Rectal smooth muscle tissue (tissue), 1 donor: ENCODE results near the gene TMEM184B.
A peak's percentile ranks its signal among the peaks of the same experiment; 100 is the strongest.

Experiments used
- H3K27ac ChIP-seq: one replicate; pipeline ENCODE4 v1.7.0; 2013; ENCODE audit warnings: low read depth, low read length, inconsistent platforms
- H3K27me3 ChIP-seq: one replicate; pipeline ENCODE4 v1.7.0; 2013; ENCODE audit warnings: low read length; ENCODE audit not compliant: control insufficient read depth, insufficient read depth
- H3K36me3 ChIP-seq: one replicate; pipeline ENCODE4 v1.7.0; 2013; ENCODE audit warnings: low read length; ENCODE audit not compliant: control insufficient read depth, insufficient read depth
- H3K4me1 ChIP-seq: one replicate; pipeline ENCODE4 v1.7.0; 2013; ENCODE audit warnings: low read length; ENCODE audit not compliant: control insufficient read depth, insufficient read depth
- H3K4me3 ChIP-seq: one replicate; pipeline ENCODE4 v1.7.0; 2013; ENCODE audit warnings: low read length
- H3K9ac ChIP-seq: one replicate; pipeline ENCODE4 v1.7.0; 2013; ENCODE audit warnings: low read length

The TMEM184B gene

GRCh38 chr22:38207898-38208432, 64.8 kb downstream of the TMEM184B start:
- H3K9ac ChIP-seq, result no peak overlapping the region
- no peak overlapping the region for H3K4me3 ChIP-seq
- H3K27me3 ChIP-seq, result no peaks in the 10 kb centered on the region
- H3K4me1 ChIP-seq, result peaks cover 20% of the 10 kb centered on the region
- no peak overlapping the region for H3K27ac ChIP-seq
- H3K36me3 ChIP-seq, result no peaks in the 10 kb centered on the region

GRCh38 chr22:38205261-38206128, 67.3 kb downstream of the TMEM184B start:
- Histone ChIP-seq H3K9ac (no peak overlapping the region), H3K27me3 (no peaks in the 10 kb centered on the region), H3K4me1 (peaks cover 20% of the 10 kb centered on the region), H3K27ac (peak overlapping the region; percentile 34), H3K4me3 (no peak overlapping the region), H3K36me3 (no peaks in the 10 kb centered on the region)

- H3K27me3 ChIP-seq, result no peaks in the 10 kb centered on the region
- no peak overlapping the region for H3K27ac ChIP-seq
- no peak overlapping the region for H3K9ac ChIP-seq
- H3K4me1 ChIP-seq, result peaks cover 20% of the 10 kb centered on the region
- H3K4me3 ChIP-seq, result no peak overlapping the region
- H3K36me3 ChIP-seq, result no peaks in the 10 kb centered on the region
These were observed 68.0 kb downstream of the TMEM184B start for GRCh38 chr22:38204784-38205183.

GRCh38 chr22:38203855-38204514, 68.8 kb downstream of the TMEM184B start:
- Histone ChIP-seq H3K36me3 (no peaks in the 10 kb centered on the region), H3K27ac (no peak overlapping the region), H3K4me1 (peaks cover 20% of the 10 kb centered on the region), H3K9ac (no peak overlapping the region), H3K4me3 (peak overlapping the region; percentile 63), H3K27me3 (no peaks in the 10 kb centered on the region)

GRCh38 chr22:38203090-38203810, 69.6 kb downstream of the TMEM184B start:
- no peaks in the 10 kb centered on the region for H3K36me3 ChIP-seq
- no peaks in the 10 kb centered on the region for H3K27me3 ChIP-seq
- H3K4me3 ChIP-seq, result peak overlapping the region; percentile 63
- H3K9ac ChIP-seq, result no peak overlapping the region
- H3K27ac ChIP-seq, result peak overlapping the region; percentile 94
- H3K4me1 ChIP-seq, result peaks cover 20% of the 10 kb centered on the region

GRCh38 chr22:38202437-38203089, 70.2 kb downstream of the TMEM184B start:
- Histone ChIP-seq H3K9ac (peak overlapping the region; percentile 43), H3K27me3 (no peaks in the 10 kb centered on the region), H3K27ac (peak overlapping the region; percentile 94), H3K4me3 (peak overlapping the region; percentile 63), H3K4me1 (peaks cover 20% of the 10 kb centered on the region), H3K36me3 (no peaks in the 10 kb centered on the region)

GRCh38 chr22:38201711-38202436, 70.9 kb downstream of the TMEM184B start, which contains the start of gene MAFF:
Gene MAFF, plus strand, starts transcription at chr22:38201994. Its CDS starts 11,860 bp downstream, at chr22:38213854.
- Histone ChIP-seq H3K4me3 (peak within 1 kb of the TSS; percentile 63), H3K9ac (peak within 1 kb of the TSS; percentile 43), H3K27ac (peak within 1 kb of the TSS; percentile 94), H3K27me3 (no peaks in the 10 kb centered on the region), H3K36me3 (no peaks in the 10 kb centered on the region), H3K4me1 (peaks cover 20% of the 10 kb centered on the region)

- peak overlapping the region; percentile 67 for H3K27ac ChIP-seq
- peak overlapping the region; percentile 40 for H3K4me3 ChIP-seq
- H3K4me1 ChIP-seq, result peaks cover 20% of the 10 kb centered on the region
- no peaks in the 10 kb centered on the region for H3K27me3 ChIP-seq
- no peaks in the 10 kb centered on the region for H3K36me3 ChIP-seq
- no peak overlapping the region for H3K9ac ChIP-seq
These were observed 71.5 kb downstream of the TMEM184B start for GRCh38 chr22:38201371-38201710.

- no peak overlapping the region for H3K4me3 ChIP-seq
- peaks cover 14% of the 10 kb centered on the region for H3K4me1 ChIP-seq
- H3K36me3 ChIP-seq, result no peaks in the 10 kb centered on the region
- no peak overlapping the region for H3K9ac ChIP-seq
- no peaks in the 10 kb centered on the region for H3K27me3 ChIP-seq
- H3K27ac ChIP-seq, result no peak overlapping the region
These were observed 72.8 kb downstream of the TMEM184B start for GRCh38 chr22:38199826-38200559.

GRCh38 chr22:38196791-38197419, 75.9 kb downstream of the TMEM184B start:
- Histone ChIP-seq H3K27ac (no peak overlapping the region), H3K4me1 (no peaks in the 10 kb centered on the region), H3K9ac (no peak overlapping the region), H3K4me3 (no peak overlapping the region), H3K27me3 (no peaks in the 10 kb centered on the region), H3K36me3 (no peaks in the 10 kb centered on the region)
